GM12878 (cell line): ENCODE measurements around the gene PATZ1. TPM values are rescaled to one million over a fixed set of nuclear protein-coding genes. Genes with fewer than 3 reads are reported as not detected.
"Not testable (repeated sequence)": the region's sequence is repeated elsewhere in the genome, so short reads cannot be mapped to it uniquely, and the experiment has no call there.

ENCODE experiments used
- ATAC-seq: fragments of 200-7000 bp; cut with Tn5 transposase; 3 replicates; pipeline ENCODE4 v1.9.1; 2020; ENCODE audit warnings: mild to moderate bottlenecking, moderate library complexity
- BruUV-seq: library from RNA; stranded (reverse); fragments of 400-500 nt; replicated peaks from 2 replicates; lab custom pipeline; 2021; lab: Mats Ljungman, UMichigan
- CTCF ChIA-PET: fragments of 300-600 bp; sonication (Branson Sonifier 250); formaldehyde crosslinking; extraction: SDS; loops from one replicate; lab custom pipeline; 2021; ENCODE audit warnings: inconsistent platforms; lab: Yijun Ruan, JAX
- POLR2A ChIA-PET: fragments of 350-600 bp; formaldehyde crosslinking; extraction: SDS; loops from one replicate; lab custom pipeline; 2021; ENCODE audit warnings: inconsistent platforms; lab: Charles Lee
- RAD21 ChIA-PET: fragments of 300-600 bp; sonication (Branson Sonifier 250); formaldehyde crosslinking; loops from one replicate; lab custom pipeline; 2023; ENCODE audit warnings: antibody characterized with exemption; ENCODE audit not compliant: unreplicated experiment; lab: Charles Lee
- SMC1A ChIA-PET: fragments of 300-600 bp; sonication (Branson Sonifier 250); formaldehyde crosslinking; loops from one replicate; lab custom pipeline; 2023; ENCODE audit not compliant: unreplicated experiment, uncharacterized antibody; lab: Charles Lee
- DNase-seq: peaks from one replicate; pipeline ENCODE4 v3.0.0-alpha.2; 2011; ENCODE audit warnings: low read depth, low spot score
- FAIRE-seq: peaks from 3 replicates; lab custom pipeline; 2011; peaks lifted over from hg19 to GRCh38; lab: Jason Lieb, UNC
- H2AFZ ChIP-seq: 2 replicates; pipeline ENCODE4 v1.6.0; 2011; ENCODE audit warnings: low read depth, low read length, control low read depth; ENCODE audit not compliant: control insufficient read depth
- H3K27ac ChIP-seq: 2 replicates; pipeline ENCODE4 v1.5.1; 2011; ENCODE audit warnings: control low read depth; ENCODE audit not compliant: control insufficient read depth, insufficient read depth
- H3K27me3 ChIP-seq, 2 experiments: replicated peaks in 1 of 2; 2 replicates each; pipeline versions ENCODE4 v1.6.0 to v1.6.1; 2011; ENCODE audit warnings: low read length in 1 of 2; ENCODE audit not compliant: control insufficient read depth in 2 of 2, insufficient read depth in 2 of 2
- H3K36me3 ChIP-seq, 2 experiments: 2 replicates each; pipeline ENCODE4 v1.5.1; 2011; ENCODE audit warnings: low read length in 1 of 2; ENCODE audit not compliant: control insufficient read depth in 2 of 2, insufficient read depth in 2 of 2
- H3K4me1 ChIP-seq: 2 replicates; pipeline ENCODE4 v1.6.1; 2011; ENCODE audit warnings: mild to moderate bottlenecking, low read length, moderate library complexity, mixed read lengths; ENCODE audit not compliant: control insufficient read depth, insufficient read depth
- H3K4me2 ChIP-seq: 2 replicates; pipeline ENCODE4 v1.6.0; 2011; ENCODE audit warnings: control low read depth; ENCODE audit not compliant: control insufficient read depth, insufficient read depth
- H3K4me3 ChIP-seq: fragments of 200-600 bp; sonication (generic); 2 replicates; pipeline ENCODE4 v1.5.1; 2016
- H3K79me2 ChIP-seq: 2 replicates; pipeline ENCODE4 v1.6.0; 2011; ENCODE audit warnings: low read length; ENCODE audit not compliant: control insufficient read depth, insufficient read depth
- H3K9ac ChIP-seq: 2 replicates; pipeline ENCODE4 v1.8.0; 2011; ENCODE audit warnings: low read length, control low read depth, mixed read lengths; ENCODE audit not compliant: control insufficient read depth, insufficient read depth
- H3K9me3 ChIP-seq: replicated peaks from 3 replicates; pipeline ENCODE4 v1.5.1; 2011; ENCODE audit warnings: mild to moderate bottlenecking, low read length; ENCODE audit not compliant: control insufficient read depth, insufficient read depth
- H4K20me1 ChIP-seq: 2 replicates; pipeline ENCODE4 v1.6.0; 2011; ENCODE audit not compliant: control insufficient read depth, insufficient read depth
- CHD2 ChIP-seq: IDR thresholded peaks from 2 replicates; pipeline ENCODE4 v1.6.1; 2011; ENCODE audit warnings: low read depth, low read length, improper control_type of control experiment, borderline replicate concordance
- WGBS: methylation state at CpG from one replicate; pipeline ENCODE4 v1.1.6; 2016; ENCODE audit warnings: low lambda C conversion rate; ENCODE audit not compliant: insufficient replicate concordance, insufficient coverage; ENCODE audit errors: missing lambda C conversion rate; 5-methylcytosine and 5-hydroxymethylcytosine counted together
- in situ Hi-C: fragments of 300-500 bp; cut with MboI; formaldehyde crosslinking; loops from 9 replicates; pipeline ENCODE4 v1.14.3; 2018; ENCODE audit warnings: mixed read lengths
- intact Hi-C: fragments of 100-400 bp; cut with micrococcal nuclease; formaldehyde crosslinking; loops from one replicate; pipeline ENCODE4 v1.14.2; 2022; ENCODE audit not compliant: unreplicated experiment
- polyA plus RNA-seq, 11 experiments: library from polyadenylated mRNA; depleted of rRNA in 4 of 11; unstranded in 6 of 11; stranded (reverse) in 5 of 11; fragments of >200 nt; fragmentation: Nextera tagmentation in 4 of 11; fragmentation: Illumina TruSeq in 1 of 11; extraction: Ambion mirVana in 4 of 11; extraction: Trizol in 1 of 11; gene quantifications; 1 replicate in 1 of 11; 2 replicates in 10 of 11; pipeline versions ENCODE4 v1.2.1 to v1.2.3, GENCODE V29; 2011 to 2016; ENCODE audit warnings: inconsistent platforms in 2 of 11, missing spikeins in 2 of 11, low read depth in 1 of 11
- total RNA-seq, 4 experiments: library from RNA; depleted of rRNA in 3 of 4; stranded (reverse); fragments of >200 nt in 3 of 4; fragmentation: Illumina TruSeq in 1 of 4; extraction: Trizol in 1 of 4; gene quantifications; 2 replicates each; pipeline versions ENCODE4 v1.2.1 to v1.2.3, GENCODE V29; 2013 to 2021

PATZ1 gene
- total and polyA plus RNA-seq, 10 of the 15 experiments (the other 5 are each of a cell fraction or from before 2014, with no cell fraction given): 3.6 to 32.7 (median 13.9) TPM

GRCh38 chr22:31378651-31379050, 32.5 kb upstream of the PATZ1 start:
- in situ Hi-C loops, DNase-seq, SMC1A ChIA-PET, H2AFZ ChIP-seq, intact Hi-C loops, H3K36me3 ChIP-seq, H4K20me1 ChIP-seq, H3K4me3 ChIP-seq, ATAC-seq, FAIRE-seq, H3K79me2 ChIP-seq, BruUV-seq, H3K9ac ChIP-seq, H3K4me1 ChIP-seq, RAD21 ChIA-PET, H3K27ac ChIP-seq, H3K9me3 ChIP-seq, H3K4me2 ChIP-seq, H3K27me3 ChIP-seq: not testable (repeated sequence)
- ChIA-PET POLR2A (interaction anchor here (0.7 kb wide), 1 partner anchor 533 kb away, joined by 3 read pairs; no protein-coding TSS in a partner anchor), CTCF (interaction anchor here (0.6 to 1.0 kb wide), 2 partner anchors 16 to 73 kb away, joined by 3 read pairs; no protein-coding TSS in a partner anchor)
- 55% methylated on average over 6 of the region's 6 CpGs for WGBS

DNA sequence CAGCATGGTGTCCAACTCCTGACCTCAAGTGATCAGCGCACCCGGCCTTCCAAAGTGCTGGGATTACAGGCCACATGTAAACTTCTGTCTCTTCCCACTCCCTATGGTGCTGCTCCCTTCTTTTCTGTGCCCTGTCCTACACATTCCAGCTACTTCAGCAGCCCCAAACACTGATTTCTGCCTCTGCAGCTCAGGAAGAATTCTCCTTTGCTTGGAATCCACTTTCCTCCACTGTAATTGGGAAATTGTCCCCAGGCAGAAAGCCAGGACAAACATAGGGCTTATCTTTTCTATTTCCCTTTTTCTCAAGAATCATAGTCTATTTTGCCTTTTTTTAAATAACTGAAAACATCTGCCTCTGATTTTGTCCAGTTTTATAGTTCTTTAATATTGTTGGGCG, 32.0 kb upstream of the PATZ1 start:
- BruUV-seq: no TSS peak
- POLR2A ChIA-PET: no interaction called here
- H3K9me3 ChIP-seq: no peaks in the 10 kb centered on the region

More for the DNA sequence above, 32.0 kb upstream of the PATZ1 start:
- no peak overlapping the region for H3K4me2 ChIP-seq
- 48% methylated on average over 3 of the region's 3 CpGs for WGBS
- ATAC-seq (no peak), DNase-seq (no peak), FAIRE-seq (no peak)
- H3K4me1 ChIP-seq: no peaks in the 10 kb centered on the region
- TF ChIP-seq CHD2: no peak
- no peak overlapping the region for H3K4me3 ChIP-seq
- ChIA-PET CTCF (interaction anchor here (1.0 kb wide), 1 partner anchor 74 kb away, joined by 3 read pairs; no protein-coding TSS in a partner anchor), RAD21 (no interaction called here), SMC1A (no interaction called here)
- H3K9ac ChIP-seq: no peak overlapping the region
- H3K79me2 ChIP-seq: no peaks in the 10 kb centered on the region
- in situ Hi-C loops: no loop called here
- no peak overlapping the region for H3K27ac ChIP-seq
- no peak overlapping the region for H2AFZ ChIP-seq
- H4K20me1 ChIP-seq: no peaks in the 10 kb centered on the region
- no peaks in the 10 kb centered on the region for H3K27me3 ChIP-seq
- H3K36me3 ChIP-seq: no peaks in the 10 kb centered on the region
- intact Hi-C loops: no loop called here
